GM18498 (cell line): ENCODE results near the gene DDX11.
"Not testable (repeated sequence)": the region's sequence is repeated elsewhere in the genome, so short reads cannot be mapped to it uniquely, and the experiment has no call there.

Experiments used
- ATAC-seq: cut with Tn5 transposase; IDR thresholded peaks from one replicate; pipeline ENCODE4 v1.9.1; 2021; ENCODE audit warnings: mild to moderate bottlenecking, moderate library complexity; ENCODE audit not compliant: unreplicated experiment

The DDX11 gene

GRCh38 chr12:31121022-31121728 is 47.5 kb downstream of the DDX11 start:
- not testable (repeated sequence) for ATAC-seq

DNA sequence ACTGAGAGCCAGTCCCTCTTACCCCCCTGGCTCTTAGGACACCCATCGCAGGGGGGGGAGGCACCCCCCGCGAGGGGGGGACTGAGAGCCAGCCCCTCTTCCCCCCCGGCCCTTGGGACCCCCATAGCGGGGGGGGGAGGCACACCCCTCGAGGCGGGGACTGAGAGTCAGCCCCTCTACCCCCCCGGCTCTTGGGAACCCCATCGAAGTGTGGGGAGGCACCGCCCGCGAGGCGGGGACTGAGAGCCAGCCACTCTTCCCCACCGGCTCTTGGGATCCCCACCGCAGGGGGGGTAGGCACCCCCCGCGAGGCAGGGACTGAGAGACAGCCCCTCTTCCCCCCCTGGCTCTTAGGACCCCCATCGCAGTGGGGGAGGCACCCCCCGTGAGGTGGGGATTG is 48.8 kb downstream of the DDX11 start:
- ATAC-seq: no peak

GRCh38 chr12:31124158-31124557 is 50.5 kb downstream of the DDX11 start:
- not testable (repeated sequence) for ATAC-seq

DNA sequence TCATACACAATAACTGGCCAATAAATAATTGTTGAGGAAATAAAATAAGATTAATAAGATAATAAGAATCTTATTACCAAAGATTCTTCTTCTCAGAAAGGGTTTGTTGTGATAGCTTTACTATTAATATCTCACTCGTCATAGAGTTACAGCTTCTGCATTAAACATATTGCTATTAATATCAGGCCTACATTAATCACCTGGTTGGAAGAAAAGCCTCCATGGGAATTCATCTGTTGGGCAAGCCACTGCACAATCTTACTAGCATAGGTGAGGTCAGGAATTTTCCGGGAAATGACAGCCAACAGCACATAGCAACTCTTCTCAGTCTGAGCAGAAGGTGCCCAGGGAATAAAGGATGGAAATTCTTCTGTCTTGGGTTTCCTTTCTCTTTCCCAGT is 51.5 kb downstream of the DDX11 start:
- not testable (repeated sequence) for ATAC-seq

DNA sequence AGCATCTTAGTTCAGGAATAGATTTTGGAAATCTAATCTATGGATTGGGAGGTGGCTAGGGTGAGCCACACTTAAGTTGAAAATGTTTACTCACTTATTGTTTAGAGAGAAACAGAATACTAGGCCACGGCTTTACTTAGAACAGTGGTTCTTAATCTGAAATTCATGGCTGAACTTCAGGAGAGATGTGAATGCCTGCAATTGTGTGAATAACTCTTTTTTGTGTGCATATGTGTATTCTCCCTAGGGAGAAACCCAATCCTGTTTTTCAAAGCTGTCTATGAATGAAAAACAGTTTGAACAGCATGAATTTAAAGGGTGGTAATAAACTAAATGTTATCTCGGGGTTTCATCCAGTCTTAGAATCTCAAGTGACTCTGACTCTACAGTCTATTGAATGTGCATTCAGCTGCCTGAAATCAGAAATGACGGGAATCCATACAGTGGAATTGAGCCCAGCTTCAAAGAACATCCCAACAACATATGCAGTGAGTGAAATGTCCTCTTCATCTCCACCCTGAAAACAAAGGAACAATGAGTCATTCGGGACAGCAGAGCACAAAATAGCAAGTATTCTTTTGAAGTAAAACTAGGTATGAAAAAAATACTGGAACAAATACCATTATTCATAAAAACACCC is 53.7 kb downstream of the DDX11 start:
- ATAC-seq: not testable (repeated sequence)

GRCh38 chr12:31136581-31136980 is 62.9 kb downstream of the DDX11 start:
- ATAC-seq: not testable (repeated sequence)

DNA sequence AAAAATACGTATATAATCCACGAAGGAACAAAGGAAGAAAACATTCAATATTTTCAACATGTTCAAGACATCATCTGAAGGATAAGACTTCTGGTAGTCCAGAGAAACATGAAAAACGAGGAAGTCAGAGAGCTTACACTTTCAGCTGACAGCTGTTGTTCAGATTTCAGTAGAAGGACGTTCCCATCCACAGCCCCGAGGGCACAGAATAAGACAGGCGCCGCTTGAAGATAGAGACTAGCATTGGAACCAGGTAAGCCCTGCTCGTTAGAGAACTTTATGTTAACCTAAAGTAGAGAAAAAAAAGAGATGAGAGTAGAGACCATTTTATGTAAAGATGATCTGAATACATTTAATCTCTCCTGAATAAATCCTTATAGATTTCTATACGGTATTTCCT is 71.1 kb downstream of the DDX11 start:
- ATAC-seq: not testable (repeated sequence)

- ATAC-seq: not testable (repeated sequence)
Measured at GRCh38 chr12:31145296-31145695, 71.6 kb downstream of the DDX11 start.

- ATAC-seq: not testable (repeated sequence)
Measured at GRCh38 chr12:31147415-31147814, 73.8 kb downstream of the DDX11 start.

- ATAC-seq: not testable (repeated sequence)
Measured at GRCh38 chr12:31150766-31151165, 77.1 kb downstream of the DDX11 start.
